GM18951 (cell line): ENCODE results near the gene MT1H.
"Not testable (repeated sequence)": the region's sequence is repeated elsewhere in the genome, so short reads cannot be mapped to it uniquely, and the experiment has no call there.

Experiments used
- POLR2A ChIP-seq: IDR thresholded peaks from 4 replicates; pipeline ENCODE4 v1.6.1; 2011; ENCODE audit warnings: mild to moderate bottlenecking; ENCODE audit not compliant: insufficient read length, insufficient read depth; ENCODE audit errors: extremely low read depth
- in situ Hi-C: fragments of 300-500 bp; cut with MboI; formaldehyde crosslinking; loops from one replicate; pipeline ENCODE4 v1.12.0; 2022; ENCODE audit warnings: low sequenced_read_pairs, mixed read lengths, inconsistent platforms; ENCODE audit not compliant: unreplicated experiment

MT1H gene

GRCh38 chr16:56662357-56663354 is 7.0 kb upstream of the MT1H start:
- TF ChIP-seq POLR2A = no peak
- in situ Hi-C loops = no loop called here

DNA sequence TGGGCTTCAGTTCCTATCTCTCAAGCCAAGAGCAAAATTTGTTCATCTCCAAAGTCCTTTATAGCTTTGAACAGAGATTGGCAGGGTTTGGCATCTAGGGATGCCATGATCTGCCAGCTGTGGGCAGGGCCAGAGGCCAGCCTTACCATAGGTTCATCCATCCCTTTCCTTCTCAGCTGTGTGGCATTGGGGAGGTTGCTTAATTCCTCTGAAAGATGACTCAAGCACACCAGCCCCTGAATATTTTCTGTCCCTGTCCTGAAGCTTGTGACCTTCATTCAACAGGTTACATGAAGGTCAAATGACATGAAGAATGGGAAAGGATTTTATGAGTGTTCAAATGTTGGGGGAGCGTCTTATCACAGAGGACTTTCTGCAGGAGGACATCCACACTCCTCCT is 5.1 kb upstream of the MT1H start:
- in situ Hi-C loops = no loop called here
- TF ChIP-seq POLR2A = no peak

DNA sequence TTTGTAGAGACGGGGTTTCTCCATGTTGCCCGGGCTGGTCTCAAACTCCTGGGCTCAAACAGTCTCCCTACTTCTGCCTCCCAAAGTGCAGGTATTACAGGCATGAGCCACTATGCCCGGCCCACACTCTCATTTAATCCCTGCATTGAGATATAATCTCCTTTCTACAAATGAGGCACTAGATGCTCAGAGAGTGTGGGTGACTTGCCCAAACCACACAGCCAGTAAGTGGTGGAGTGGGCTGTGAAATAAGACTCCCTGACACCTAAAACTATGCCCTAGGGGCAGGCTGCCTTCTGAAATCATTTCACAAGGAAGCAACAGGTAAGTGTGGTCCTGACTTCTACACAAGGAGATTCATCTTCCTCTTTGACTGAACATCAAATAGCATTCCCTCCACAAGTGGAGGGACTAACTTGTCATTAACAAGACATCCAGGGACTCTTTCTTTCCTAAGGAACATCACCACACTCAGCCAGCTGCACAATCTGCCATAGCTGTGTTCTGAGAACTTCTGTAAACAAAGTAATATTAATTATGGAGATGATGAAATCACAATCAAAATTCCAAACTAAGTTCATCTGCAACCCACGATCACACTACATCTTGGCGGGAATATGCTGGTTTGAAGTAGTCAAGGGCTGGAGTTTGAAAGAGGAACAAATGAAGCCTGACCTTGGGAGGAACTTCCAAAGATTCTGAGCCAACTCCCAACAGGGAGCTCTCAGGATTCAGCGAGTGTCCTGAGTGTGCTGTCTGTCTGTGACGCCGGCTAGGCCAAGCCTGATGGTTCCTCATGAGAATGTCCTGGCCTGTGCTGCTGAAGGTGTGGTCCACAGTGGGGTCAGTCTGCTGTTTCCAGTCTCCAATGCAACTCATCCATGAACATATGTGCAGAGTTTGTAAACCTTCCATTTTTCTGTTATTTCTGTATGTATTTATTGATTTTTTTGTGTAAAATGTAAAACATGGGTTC is 4.0 kb upstream of the MT1H start:
- in situ Hi-C loops = not testable (repeated sequence)

DNA sequence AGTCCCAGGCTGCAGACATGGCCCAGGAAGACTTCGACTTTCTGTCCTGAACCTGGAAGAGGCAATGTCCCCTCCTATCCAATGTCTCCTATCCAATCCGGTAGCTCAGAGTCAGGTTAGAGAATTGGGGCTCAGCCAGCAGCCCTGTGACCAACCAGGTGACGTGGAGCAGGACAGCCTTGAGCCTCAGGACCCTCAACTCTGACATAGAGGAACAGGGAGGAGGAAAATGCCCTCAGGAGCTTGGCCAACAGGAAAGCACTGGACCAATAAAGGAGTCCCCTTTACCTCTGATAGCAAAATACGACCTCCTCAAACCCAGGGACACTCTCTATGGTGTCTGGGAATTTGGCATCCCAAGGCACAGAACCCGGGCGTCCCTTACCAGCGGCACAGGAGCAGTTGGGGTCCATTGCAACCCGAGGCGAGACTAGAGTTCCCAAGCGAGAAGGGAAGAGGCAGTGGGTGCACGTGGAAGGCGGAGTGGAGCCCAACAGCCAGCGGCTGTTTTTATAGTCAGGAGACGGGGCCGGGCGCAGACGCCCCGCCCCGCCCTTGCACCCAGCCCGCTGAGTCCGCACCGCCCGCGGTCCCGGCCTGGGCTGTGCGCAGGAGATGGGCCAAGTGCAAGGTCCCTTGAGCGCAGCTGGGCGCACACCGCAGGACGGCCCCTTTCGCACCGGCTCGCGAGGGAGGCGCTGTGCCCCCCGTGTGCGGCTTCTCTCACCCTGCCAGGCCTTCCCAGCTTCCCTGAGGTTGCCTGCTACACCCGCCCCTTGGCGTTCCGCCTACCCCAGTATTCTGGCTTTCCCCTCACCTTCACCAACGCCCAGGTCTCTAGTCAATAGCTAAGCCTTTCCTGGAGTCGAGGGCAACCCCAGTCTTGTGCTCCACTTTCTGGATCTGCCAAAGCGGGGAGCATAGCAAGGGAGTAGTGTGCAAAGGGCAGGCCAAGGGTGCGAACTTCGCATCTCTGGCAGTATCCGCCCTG is 1.7 kb upstream of the MT1H start, which contains the start of gene MT1G:
Gene MT1G, minus strand, starts transcription at position 485 of the 991 bp plus-strand sequence. Its CDS starts 72 bp downstream, at position 413.
- in situ Hi-C loops = no loop called here
- TF ChIP-seq POLR2A = no peak

- in situ Hi-C loops = no loop called here
These were observed 416 bp downstream of the MT1H start for GRCh38 chr16:56669840-56670619.

DNA sequence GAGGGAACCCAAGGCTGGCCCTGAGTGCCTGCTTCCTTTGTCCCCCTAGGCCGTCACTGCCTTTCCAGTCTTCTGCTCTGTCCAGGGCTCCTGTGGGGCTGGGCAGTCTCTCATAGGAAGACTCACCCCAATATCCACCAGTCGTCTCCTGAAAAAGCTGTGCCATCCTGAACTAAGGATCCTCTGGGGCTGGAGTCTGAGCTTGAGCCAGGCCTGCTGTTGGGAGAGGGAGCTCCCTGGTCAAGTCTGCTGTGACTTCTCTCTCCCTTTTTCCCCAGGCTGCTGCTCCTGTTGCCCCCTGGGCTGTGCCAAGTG is 963 bp downstream of the MT1H start:
- in situ Hi-C loops = no loop called here
- TF ChIP-seq POLR2A = no peak

More at GRCh38 chr16:56669840-56670619, 416 bp downstream of the MT1H start:
- no peak for TF ChIP-seq POLR2A

GRCh38 chr16:56671691-56672090 is 2.1 kb downstream of the MT1H start:
- in situ Hi-C loops = not testable (repeated sequence)

GRCh38 chr16:56672171-56672570 is 2.6 kb downstream of the MT1H start:
- in situ Hi-C loops = not testable (repeated sequence)

DNA sequence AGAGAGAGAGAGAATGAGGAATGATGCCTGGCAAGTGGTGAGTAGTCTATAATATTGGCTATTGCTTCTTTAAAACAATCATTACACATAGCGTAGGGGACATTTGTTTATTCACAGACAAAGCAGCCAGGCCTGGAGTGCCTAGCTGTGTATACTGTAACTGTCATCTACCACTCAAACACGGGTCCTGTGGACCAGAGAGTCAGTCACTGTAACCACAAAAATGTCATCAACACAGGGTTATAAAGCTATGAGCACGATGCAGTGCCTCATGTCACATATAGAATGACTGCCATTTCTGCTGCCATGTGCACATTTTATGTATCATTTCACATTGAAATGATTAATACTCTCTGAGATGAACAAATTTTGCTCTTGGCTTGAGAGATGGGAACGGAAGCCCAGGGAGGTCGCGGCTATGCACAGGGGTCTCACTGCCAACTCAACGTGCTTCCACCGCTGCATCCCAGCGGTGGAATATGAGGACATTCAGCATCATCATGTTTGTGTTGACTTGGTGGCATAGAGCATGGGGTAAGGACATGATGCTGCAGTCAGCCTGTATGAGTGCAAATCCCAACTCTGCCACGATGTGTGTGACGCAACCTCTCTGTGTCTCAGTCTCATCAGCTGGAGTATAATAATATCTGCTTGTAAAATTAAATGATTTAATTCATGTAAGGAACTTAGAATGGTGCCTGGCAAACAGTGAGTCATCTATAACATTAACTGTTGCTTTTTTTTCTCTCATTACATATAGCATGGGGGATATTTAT is 3.3 kb downstream of the MT1H start:
- in situ Hi-C loops = no loop called here
- no peak for TF ChIP-seq POLR2A

- no peak for TF ChIP-seq POLR2A
- in situ Hi-C loops = no loop called here
These were observed 4.3 kb downstream of the MT1H start for GRCh38 chr16:56673921-56674320.

- in situ Hi-C loops = not testable (repeated sequence)
These were observed 5.0 kb downstream of the MT1H start for GRCh38 chr16:56674570-56674969.
